DLD1 (cell line): ENCODE measurements around the gene CST7.

Experiments
- in situ Hi-C: cut with HindIII; loops from 2 replicates; pipeline ENCODE4 v1.10.0; 2017; ENCODE audit warnings: low sequenced_read_pairs

The CST7 gene

GRCh38 chr20:24983896-24984295, 34.8 kb downstream of the CST7 start:
- in situ Hi-C loops = loop anchor here (5.0 kb wide), 1 partner anchor 88 kb away; no protein-coding TSS in a partner anchor

- in situ Hi-C loops = loop anchor here (5.0 kb wide), 1 partner anchor 87 kb away; no protein-coding TSS in a partner anchor
Observed at GRCh38 chr20:24984961-24985640, 36.0 kb downstream of the CST7 start.

- in situ Hi-C loops = no loop called here
Observed at GRCh38 chr20:24985802-24986201, 36.7 kb downstream of the CST7 start.

GRCh38 chr20:24986436-24987015, 37.5 kb downstream of the CST7 start:
- in situ Hi-C loops = no loop called here

GRCh38 chr20:24987244-24987643, 38.2 kb downstream of the CST7 start:
- in situ Hi-C loops = no loop called here

GRCh38 chr20:24987873-24988835, 39.1 kb downstream of the CST7 start:
- in situ Hi-C loops = no loop called here

GRCh38 chr20:24989162-24989561, 40.1 kb downstream of the CST7 start:
- in situ Hi-C loops = no loop called here

GRCh38 chr20:24990810-24991252, 41.8 kb downstream of the CST7 start:
- in situ Hi-C loops = no loop called here

- in situ Hi-C loops = no loop called here
Observed at GRCh38 chr20:24991897-24992486, 42.9 kb downstream of the CST7 start.

- in situ Hi-C loops = no loop called here
Observed at GRCh38 chr20:24992487-24993205, 43.6 kb downstream of the CST7 start, which contains the start of gene APMAP. APMAP (minus strand) TSS chr20:24992751; CDS start chr20:24992688, 63 bp downstream.

- in situ Hi-C loops = no loop called here
Observed at GRCh38 chr20:24993337-24994185, 44.5 kb downstream of the CST7 start.

GRCh38 chr20:24994186-24994465, 45.1 kb downstream of the CST7 start:
- in situ Hi-C loops = no loop called here

GRCh38 chr20:24994470-24995368, 45.6 kb downstream of the CST7 start:
- in situ Hi-C loops = no loop called here

GRCh38 chr20:24995741-24996448, 46.8 kb downstream of the CST7 start:
- in situ Hi-C loops = no loop called here

GRCh38 chr20:24996449-24997377, 47.6 kb downstream of the CST7 start:
- in situ Hi-C loops = no loop called here

GRCh38 chr20:24998121-24998520, 49.1 kb downstream of the CST7 start:
- in situ Hi-C loops = no loop called here
